SU-DHL-6 (cell line): ENCODE data around the gene OPN1SW.

ENCODE experiments used
- H2AFZ ChIP-seq: fragments of 200-600 bp; sonication (generic); 2 replicates; pipeline ENCODE4 v1.6.1; 2014; ENCODE audit warnings: low read depth, mild to moderate bottlenecking, moderate library complexity, mixed read lengths, antibody characterized with exemption, low read length; ENCODE audit not compliant: severe bottlenecking
- H3F3A ChIP-seq: fragments of 200-600 bp; shearing (Covaris generic); 2 replicates; pipeline ENCODE4 v1.6.0; 2016; ENCODE audit warnings: antibody characterized with exemption, mild to moderate bottlenecking; ENCODE audit not compliant: insufficient read depth
- H3K27ac ChIP-seq: fragments of 200-600 bp; sonication (generic); 2 replicates; pipeline ENCODE4 v1.5.1; 2016; ENCODE audit warnings: low read depth, mild to moderate bottlenecking, low read length, moderate library complexity, mixed read lengths
- H3K27me3 ChIP-seq: fragments of 200-600 bp; sonication (generic), shearing (Covaris generic); 2 replicates; pipeline ENCODE4 v1.6.0; 2014; ENCODE audit warnings: mild to moderate bottlenecking, low read length
- H3K36me3 ChIP-seq: fragments of 200-600 bp; sonication (generic); 2 replicates; pipeline ENCODE4 v1.6.1; 2014; ENCODE audit warnings: mild to moderate bottlenecking, low read length, mixed read lengths
- H3K4me2 ChIP-seq: fragments of 300-600, 200-600 bp; shearing (Covaris generic), sonication (generic); 2 replicates; pipeline ENCODE4 v1.6.0; 2014; ENCODE audit warnings: low read length, low read depth, mild to moderate bottlenecking; ENCODE audit not compliant: poor library complexity, severe bottlenecking
- H3K4me3 ChIP-seq: fragments of 200-600 bp; sonication (generic); 2 replicates; pipeline ENCODE4 v1.5.1; 2014; ENCODE audit warnings: antibody characterized with exemption, low read length, mild to moderate bottlenecking, mixed read lengths; ENCODE audit not compliant: insufficient read depth, poor library complexity, severe bottlenecking
- H3K79me2 ChIP-seq: fragments of 200-600 bp; sonication (generic); 2 replicates; pipeline ENCODE4 v1.6.1; 2014; ENCODE audit warnings: mild to moderate bottlenecking, low read length, moderate library complexity; ENCODE audit not compliant: insufficient read depth
- H3K9ac ChIP-seq: fragments of 200-600 bp; sonication (generic); 2 replicates; pipeline ENCODE4 v1.7.0; 2014; ENCODE audit warnings: mild to moderate bottlenecking, low read length
- H3K9me2 ChIP-seq: fragments of 200-600 bp; sonication (generic); replicated peaks from 2 replicates; pipeline ENCODE4 v1.6.1; 2014; ENCODE audit warnings: low read length; ENCODE audit not compliant: insufficient read depth
- H3K9me3 ChIP-seq: fragments of 200-600 bp; sonication (generic); 2 replicates; pipeline ENCODE4 v1.6.1; 2014; ENCODE audit warnings: low read length, mixed read lengths; ENCODE audit not compliant: insufficient read depth
- H4K20me1 ChIP-seq: fragments of 200-600 bp; sonication (generic); 2 replicates; pipeline ENCODE4 v1.6.1; 2014; ENCODE audit warnings: low read depth, mild to moderate bottlenecking, antibody characterized with exemption, low read length, moderate library complexity, mixed read lengths
- EZH2phosphoT487 ChIP-seq: fragments of 200-600 bp; sonication (generic), shearing (Covaris generic); conservative IDR thresholded peaks from 2 replicates; pipeline ENCODE4 v1.6.1; 2018; ENCODE audit warnings: mild to moderate bottlenecking, antibody characterized with exemption, low read length, moderate library complexity, mixed read lengths
- TF ChIP-seq, protein P1 (sequence below): fragments of 200-600 bp; sonication (generic); IDR thresholded peaks from one replicate; pipeline ENCODE4 v1.5.1; 2017; ENCODE audit warnings: antibody characterized with exemption, mild to moderate bottlenecking, low read length, moderate library complexity; ENCODE audit not compliant: insufficient read depth, poor library complexity, severe bottlenecking

OPN1SW gene

GRCh38 chr7:128801667-128802418 lies 26.2 kb upstream of the OPN1SW start:
- Histone ChIP-seq H3K4me2 (no peak overlapping the region), H4K20me1 (no peaks in the 10 kb centered on the region), H3K9me3 (no peaks in the 10 kb centered on the region), H3K79me2 (no peaks in the 10 kb centered on the region), H2AFZ (no peak overlapping the region), H3K9me2 (no peaks in the 10 kb centered on the region), H3K9ac (no peak overlapping the region), H3K4me3 (no peak overlapping the region), H3K27ac (no peak overlapping the region), H3K27me3 (no peaks in the 10 kb centered on the region), H3F3A (no peaks in the 10 kb centered on the region), H3K36me3 (no peaks in the 10 kb centered on the region)
- no peak for TF ChIP-seq EZH2phosphoT487
- TF ChIP-seq, protein P1, sequence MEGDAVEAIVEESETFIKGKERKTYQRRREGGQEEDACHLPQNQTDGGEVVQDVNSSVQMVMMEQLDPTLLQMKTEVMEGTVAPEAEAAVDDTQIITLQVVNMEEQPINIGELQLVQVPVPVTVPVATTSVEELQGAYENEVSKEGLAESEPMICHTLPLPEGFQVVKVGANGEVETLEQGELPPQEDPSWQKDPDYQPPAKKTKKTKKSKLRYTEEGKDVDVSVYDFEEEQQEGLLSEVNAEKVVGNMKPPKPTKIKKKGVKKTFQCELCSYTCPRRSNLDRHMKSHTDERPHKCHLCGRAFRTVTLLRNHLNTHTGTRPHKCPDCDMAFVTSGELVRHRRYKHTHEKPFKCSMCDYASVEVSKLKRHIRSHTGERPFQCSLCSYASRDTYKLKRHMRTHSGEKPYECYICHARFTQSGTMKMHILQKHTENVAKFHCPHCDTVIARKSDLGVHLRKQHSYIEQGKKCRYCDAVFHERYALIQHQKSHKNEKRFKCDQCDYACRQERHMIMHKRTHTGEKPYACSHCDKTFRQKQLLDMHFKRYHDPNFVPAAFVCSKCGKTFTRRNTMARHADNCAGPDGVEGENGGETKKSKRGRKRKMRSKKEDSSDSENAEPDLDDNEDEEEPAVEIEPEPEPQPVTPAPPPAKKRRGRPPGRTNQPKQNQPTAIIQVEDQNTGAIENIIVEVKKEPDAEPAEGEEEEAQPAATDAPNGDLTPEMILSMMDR: no peak

DNA sequence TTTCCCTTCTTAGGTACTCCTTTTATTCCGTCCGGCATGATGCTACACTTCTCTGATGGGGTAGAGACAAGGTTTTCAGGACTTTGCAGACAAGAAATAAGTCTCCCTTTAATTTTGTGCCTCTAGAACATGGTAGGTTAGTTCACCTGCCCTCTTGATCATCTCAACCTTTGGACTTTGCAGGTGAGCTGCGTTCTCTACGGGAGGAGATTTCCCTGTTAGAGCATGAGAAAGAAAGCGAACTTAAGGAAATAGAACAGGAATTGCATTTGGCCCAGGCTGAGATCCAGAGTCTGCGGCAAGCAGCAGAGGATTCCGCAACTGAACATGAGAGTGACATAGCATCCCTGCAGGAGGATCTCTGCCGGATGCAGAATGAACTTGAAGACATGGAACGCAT lies 25.4 kb upstream of the OPN1SW start:
- Histone ChIP-seq H3K9me2 (no peaks in the 10 kb centered on the region), H3K27me3 (no peaks in the 10 kb centered on the region), H3K36me3 (no peaks in the 10 kb centered on the region), H3K9me3 (no peaks in the 10 kb centered on the region), H3K4me2 (no peak overlapping the region), H4K20me1 (no peaks in the 10 kb centered on the region), H3K9ac (no peak overlapping the region), H3K79me2 (no peaks in the 10 kb centered on the region), H3K27ac (no peak overlapping the region), H3F3A (no peaks in the 10 kb centered on the region), H3K4me3 (no peak overlapping the region), H2AFZ (no peak overlapping the region)
- no peak for TF ChIP-seq EZH2phosphoT487
- TF ChIP-seq, protein P1: no peak

DNA sequence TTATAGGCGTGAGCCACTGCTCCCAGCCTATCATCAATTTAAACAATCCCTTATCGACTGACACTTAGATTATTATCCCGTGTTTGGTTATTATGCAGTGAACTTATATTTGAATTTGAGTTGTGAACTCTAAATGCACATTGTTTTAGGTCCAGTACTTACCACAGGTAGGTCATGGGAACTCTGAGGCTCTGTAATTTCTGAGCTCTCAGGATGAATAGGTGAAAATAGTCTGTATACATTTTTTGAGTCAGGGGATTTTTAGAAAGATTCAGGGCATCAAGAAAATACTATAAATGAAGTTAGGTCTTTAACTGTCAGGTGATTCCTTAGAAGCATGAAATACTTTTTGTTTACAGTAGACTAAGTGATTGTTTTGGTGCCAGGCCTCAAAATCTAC lies 25.0 kb upstream of the OPN1SW start:
- no peaks in the 10 kb centered on the region for H3K36me3 ChIP-seq
- no peak overlapping the region for H3K4me3 ChIP-seq
- H2AFZ ChIP-seq: no peak overlapping the region
- H3K27ac ChIP-seq: no peak overlapping the region
- no peak for TF ChIP-seq EZH2phosphoT487
- no peak overlapping the region for H3K9ac ChIP-seq
- no peaks in the 10 kb centered on the region for H3K27me3 ChIP-seq
- H4K20me1 ChIP-seq: no peaks in the 10 kb centered on the region
- H3K9me2 ChIP-seq: no peaks in the 10 kb centered on the region
- H3K9me3 ChIP-seq: no peaks in the 10 kb centered on the region
- H3F3A ChIP-seq: no peaks in the 10 kb centered on the region
- H3K79me2 ChIP-seq: no peaks in the 10 kb centered on the region
- no peak overlapping the region for H3K4me2 ChIP-seq

- H3F3A ChIP-seq: no peaks in the 10 kb centered on the region
- H3K4me3 ChIP-seq: no peak overlapping the region
- no peaks in the 10 kb centered on the region for H3K79me2 ChIP-seq
- H3K27ac ChIP-seq: no peak overlapping the region
- H3K4me2 ChIP-seq: no peak overlapping the region
- no peaks in the 10 kb centered on the region for H3K36me3 ChIP-seq
- H3K9me2 ChIP-seq: no peaks in the 10 kb centered on the region
- no peaks in the 10 kb centered on the region for H4K20me1 ChIP-seq
- no peak overlapping the region for H3K9ac ChIP-seq
- no peaks in the 10 kb centered on the region for H3K27me3 ChIP-seq
- no peak overlapping the region for H2AFZ ChIP-seq
- H3K9me3 ChIP-seq: no peaks in the 10 kb centered on the region
- TF ChIP-seq EZH2phosphoT487: no peak
- TF ChIP-seq, protein P1: no peak
These were observed 23.9 kb upstream of the OPN1SW start for GRCh38 chr7:128799451-128799850.
